ENCODE data around the gene CLDND2. TPM values are rescaled to one million over a fixed set of nuclear protein-coding genes. Genes with fewer than 3 reads are reported as not detected.

The CLDND2 gene
- total RNA-seq, 2 experiments from 2014 or later = 0.60 to 0.84 TPM

DNA sequence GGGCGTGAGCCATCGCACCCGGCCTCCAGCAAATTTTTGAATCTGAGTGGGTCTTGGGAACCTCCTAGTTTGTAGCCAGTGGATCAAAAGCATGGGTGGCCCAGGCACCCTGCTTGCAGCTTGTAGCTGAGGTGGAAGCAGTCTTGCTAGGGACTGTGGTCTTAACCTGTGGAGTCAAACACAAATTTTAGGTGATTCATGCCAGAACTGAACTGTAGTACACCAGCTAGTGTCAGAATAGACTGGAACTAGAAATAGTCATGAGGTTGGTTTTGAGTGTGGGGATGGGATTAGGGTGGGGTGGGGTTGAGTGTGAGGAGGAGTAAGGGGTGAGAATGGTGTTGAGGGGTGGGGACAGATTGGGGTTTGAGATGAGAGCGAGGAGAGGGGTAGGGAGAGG, 13.2 kb upstream of the CLDND2 start:
- H3K9me3 ChIP-seq (ENCODE audit: control insufficient read depth in 1 of 2, insufficient read depth in 1 of 2, low read length in 2 of 2) = peaks cover 6 to 10% of the 10 kb centered on the region in 2 experiments
- ChIA-PET POLR2A (no interaction called here), CTCF (no interaction called here)
- intact Hi-C loops (cut with DNase I, micrococcal nuclease) = no loop called here
- H3K4me1 Mint-ChIP-seq (ENCODE audit: low read depth) = no peaks in the 10 kb centered on the region
- H3K4me1 ChIP-seq (ENCODE audit: insufficient read depth, low read length) = peaks cover 6% of the 10 kb centered on the region
- TF ChIP-seq, protein P1, sequence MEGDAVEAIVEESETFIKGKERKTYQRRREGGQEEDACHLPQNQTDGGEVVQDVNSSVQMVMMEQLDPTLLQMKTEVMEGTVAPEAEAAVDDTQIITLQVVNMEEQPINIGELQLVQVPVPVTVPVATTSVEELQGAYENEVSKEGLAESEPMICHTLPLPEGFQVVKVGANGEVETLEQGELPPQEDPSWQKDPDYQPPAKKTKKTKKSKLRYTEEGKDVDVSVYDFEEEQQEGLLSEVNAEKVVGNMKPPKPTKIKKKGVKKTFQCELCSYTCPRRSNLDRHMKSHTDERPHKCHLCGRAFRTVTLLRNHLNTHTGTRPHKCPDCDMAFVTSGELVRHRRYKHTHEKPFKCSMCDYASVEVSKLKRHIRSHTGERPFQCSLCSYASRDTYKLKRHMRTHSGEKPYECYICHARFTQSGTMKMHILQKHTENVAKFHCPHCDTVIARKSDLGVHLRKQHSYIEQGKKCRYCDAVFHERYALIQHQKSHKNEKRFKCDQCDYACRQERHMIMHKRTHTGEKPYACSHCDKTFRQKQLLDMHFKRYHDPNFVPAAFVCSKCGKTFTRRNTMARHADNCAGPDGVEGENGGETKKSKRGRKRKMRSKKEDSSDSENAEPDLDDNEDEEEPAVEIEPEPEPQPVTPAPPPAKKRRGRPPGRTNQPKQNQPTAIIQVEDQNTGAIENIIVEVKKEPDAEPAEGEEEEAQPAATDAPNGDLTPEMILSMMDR (IDR thresholded peaks at IDR 0.05) = no peak
- no peaks in the 10 kb centered on the region for H3K36me3 Mint-ChIP-seq (ENCODE audit: low read depth)
- H3K4me3 ChIP-seq (ENCODE audit: low read length) = no peak overlapping the region
- DNase-seq (no peak), ATAC-seq (ENCODE audit: poor library complexity) (no peak)
- H3K27me3 Mint-ChIP-seq = no peaks in the 10 kb centered on the region
- H3K9me3 Mint-ChIP-seq = peaks cover 3% of the 10 kb centered on the region
- no peak overlapping the region for H3K27ac Mint-ChIP-seq
- no peak overlapping the region for H3K4me3 Mint-ChIP-seq
- no peaks in the 10 kb centered on the region for H3K36me3 ChIP-seq (ENCODE audit: insufficient read depth, low read length)
- no peak overlapping the region for H3K27ac ChIP-seq (ENCODE audit: low read depth in 1 of 2, low read length in 2 of 2)
- H3K27me3 ChIP-seq (ENCODE audit: control insufficient read depth in 1 of 2, insufficient read depth in 2 of 2, low read length in 2 of 2) = no peaks in the 10 kb centered on the region

DNA sequence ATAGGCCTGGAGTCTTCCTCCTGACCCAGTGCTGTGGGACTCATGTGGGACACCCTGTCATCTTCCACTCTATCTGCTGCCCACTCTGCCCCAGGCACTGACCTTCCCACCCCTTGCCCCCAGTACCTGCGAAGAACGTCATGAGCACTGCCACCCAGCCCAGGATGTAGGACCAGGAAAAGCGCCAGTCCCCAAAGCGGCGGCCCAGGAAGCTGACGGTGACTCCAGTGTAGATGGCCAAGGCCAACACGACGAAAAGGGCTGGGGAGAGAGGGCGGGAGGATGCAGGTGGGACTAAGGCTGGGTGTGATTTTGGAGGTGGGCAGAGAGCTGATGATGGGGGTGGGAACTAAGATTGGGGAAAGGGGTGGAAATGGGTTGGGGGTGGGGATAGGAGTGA, 11.6 kb upstream of the CLDND2 start:
- Histone ChIP-seq H3K4me1 (ENCODE audit: insufficient read depth, low read length) (peaks cover 16% of the 10 kb centered on the region), H3K4me3 (ENCODE audit: low read length) (no peak overlapping the region), H3K9me3 (ENCODE audit: control insufficient read depth in 1 of 2, insufficient read depth in 1 of 2, low read length in 2 of 2) (peaks cover 6 to 10% of the 10 kb centered on the region in 2 experiments), H3K36me3 (ENCODE audit: insufficient read depth, low read length) (no peaks in the 10 kb centered on the region), H3K27me3 (ENCODE audit: control insufficient read depth in 1 of 2, insufficient read depth in 2 of 2, low read length in 2 of 2) (no peaks in the 10 kb centered on the region), H3K27ac (ENCODE audit: low read depth in 1 of 2, low read length in 2 of 2) (no peak overlapping the region)
- ChIA-PET POLR2A (no interaction called here), CTCF (no interaction called here)
- DNase-seq (no peak), ATAC-seq (ENCODE audit: poor library complexity) (no peak)
- intact Hi-C loops (cut with DNase I, micrococcal nuclease) = no loop called here
- no peaks in the 10 kb centered on the region for H3K27me3 Mint-ChIP-seq
- H3K36me3 Mint-ChIP-seq (ENCODE audit: low read depth) = no peaks in the 10 kb centered on the region
- peaks cover 3% of the 10 kb centered on the region for H3K9me3 Mint-ChIP-seq
- H3K4me3 Mint-ChIP-seq = no peak overlapping the region
- H3K4me1 Mint-ChIP-seq (ENCODE audit: low read depth) = peaks cover 13% of the 10 kb centered on the region
- H3K27ac Mint-ChIP-seq = no peak overlapping the region
- TF ChIP-seq, protein P1 (IDR thresholded peaks at IDR 0.05) = no peak

DNA sequence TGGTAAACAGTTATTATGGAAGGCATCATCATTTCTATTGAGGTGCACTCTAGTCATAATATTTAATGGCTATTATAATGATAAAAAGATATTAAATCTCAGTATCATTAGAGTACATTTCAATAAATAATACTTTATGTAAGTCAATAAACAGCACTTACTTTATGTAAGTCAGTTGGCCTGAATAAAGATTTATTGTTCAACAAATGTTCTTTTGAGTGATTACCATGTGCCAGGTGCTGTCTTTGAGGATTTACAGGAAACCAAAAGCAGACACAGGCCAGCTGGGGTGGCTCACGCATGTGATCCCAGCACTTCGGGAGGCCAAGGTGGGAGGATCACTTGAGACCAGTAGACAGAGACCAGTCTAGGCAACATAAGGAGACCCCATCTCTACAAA, 8.6 kb upstream of the CLDND2 start:
- no peaks in the 10 kb centered on the region for H3K27me3 ChIP-seq (ENCODE audit: control insufficient read depth in 1 of 2, insufficient read depth in 2 of 2, low read length in 2 of 2)
- no peaks in the 10 kb centered on the region for H3K27me3 Mint-ChIP-seq
- peaks cover 3% of the 10 kb centered on the region for H3K9me3 Mint-ChIP-seq
- peaks cover 41% of the 10 kb centered on the region for H3K4me1 Mint-ChIP-seq (ENCODE audit: low read depth)
- no peak overlapping the region for H3K27ac Mint-ChIP-seq
- H3K4me1 ChIP-seq (ENCODE audit: insufficient read depth, low read length) = peaks cover 44% of the 10 kb centered on the region
- intact Hi-C loops (cut with DNase I, micrococcal nuclease) = no loop called here
- no peak for DNase-seq
- peaks cover 6 to 17% of the 10 kb centered on the region in 2 experiments for H3K9me3 ChIP-seq (ENCODE audit: control insufficient read depth in 1 of 2, insufficient read depth in 1 of 2, low read length in 2 of 2)
- ChIA-PET POLR2A (interaction anchor here (1.3 kb wide), 1 partner anchor 12 kb away, joined by 4 read pairs; the partner anchor contains the start of gene ETFB), CTCF (no interaction called here)
- TF ChIP-seq, protein P1 (IDR thresholded peaks at IDR 0.05) = no peak
- no peak overlapping the region for H3K4me3 Mint-ChIP-seq
- ATAC-seq (ENCODE audit: poor library complexity) = no peak
- no peaks in the 10 kb centered on the region for H3K36me3 Mint-ChIP-seq (ENCODE audit: low read depth)
- H3K36me3 ChIP-seq (ENCODE audit: insufficient read depth, low read length) = no peaks in the 10 kb centered on the region
- H3K4me3 ChIP-seq (ENCODE audit: low read length) = no peak overlapping the region
- no peak overlapping the region for H3K27ac ChIP-seq (ENCODE audit: low read depth in 1 of 2, low read length in 2 of 2)
